Amniotic epithelial cell (primary cell): ENCODE data around the gene RPL13A.

Experiments used
- DNase-seq: peaks from one replicate; pipeline ENCODE4 v3.0.0-alpha.2; 2010; ENCODE audit warnings: low read depth

Gene RPL13A

DNA sequence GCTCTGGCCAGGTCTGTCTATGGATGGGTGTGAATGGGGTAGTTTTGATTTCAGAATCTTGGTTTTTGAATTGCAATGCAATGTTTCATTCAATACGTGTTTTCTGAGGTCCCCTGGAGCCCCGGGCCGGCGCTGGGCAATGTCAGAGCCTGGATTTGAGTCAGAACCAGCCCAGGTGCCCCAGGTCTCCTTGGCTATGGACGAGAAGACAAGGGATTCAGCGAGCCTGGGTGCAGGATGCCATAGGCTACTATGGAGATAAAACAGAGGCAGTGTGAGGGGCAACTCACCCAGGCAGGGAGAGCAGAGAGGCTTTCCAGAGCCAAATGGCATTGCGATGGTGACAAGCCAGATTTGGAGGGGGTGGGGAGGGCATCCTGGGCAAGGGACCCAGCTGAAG, 1.2 kb upstream of the RPL13A start:
- DNase-seq = no peak

DNA sequence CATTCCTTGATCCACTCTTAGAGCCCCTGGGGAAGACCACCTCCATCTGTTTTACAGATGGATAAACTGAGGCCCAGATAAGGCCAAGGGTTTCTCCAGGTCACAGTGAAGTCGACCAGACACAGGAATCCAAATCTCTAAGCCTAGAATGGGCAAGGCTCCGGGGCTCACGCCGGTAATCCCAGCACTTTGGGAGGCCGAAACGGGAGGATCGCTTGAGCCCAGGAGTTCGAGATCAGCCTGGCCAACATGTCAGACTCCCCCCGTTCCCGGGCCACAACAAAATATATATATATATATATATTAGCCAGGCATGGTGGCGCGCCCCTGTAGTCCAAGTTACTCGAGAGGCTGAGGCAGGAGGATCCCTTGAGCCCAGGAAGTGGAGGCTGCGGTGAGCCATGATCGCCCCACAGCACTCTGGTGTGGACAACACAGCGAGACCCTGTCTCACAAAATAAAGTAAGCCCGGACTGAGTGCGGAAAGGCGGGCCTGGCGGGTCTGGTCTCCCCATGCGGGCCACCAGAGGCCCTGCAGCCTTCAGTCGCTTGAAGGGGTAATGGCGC, 615 bp upstream of the RPL13A start:
- DNase-seq = no peak

DNA sequence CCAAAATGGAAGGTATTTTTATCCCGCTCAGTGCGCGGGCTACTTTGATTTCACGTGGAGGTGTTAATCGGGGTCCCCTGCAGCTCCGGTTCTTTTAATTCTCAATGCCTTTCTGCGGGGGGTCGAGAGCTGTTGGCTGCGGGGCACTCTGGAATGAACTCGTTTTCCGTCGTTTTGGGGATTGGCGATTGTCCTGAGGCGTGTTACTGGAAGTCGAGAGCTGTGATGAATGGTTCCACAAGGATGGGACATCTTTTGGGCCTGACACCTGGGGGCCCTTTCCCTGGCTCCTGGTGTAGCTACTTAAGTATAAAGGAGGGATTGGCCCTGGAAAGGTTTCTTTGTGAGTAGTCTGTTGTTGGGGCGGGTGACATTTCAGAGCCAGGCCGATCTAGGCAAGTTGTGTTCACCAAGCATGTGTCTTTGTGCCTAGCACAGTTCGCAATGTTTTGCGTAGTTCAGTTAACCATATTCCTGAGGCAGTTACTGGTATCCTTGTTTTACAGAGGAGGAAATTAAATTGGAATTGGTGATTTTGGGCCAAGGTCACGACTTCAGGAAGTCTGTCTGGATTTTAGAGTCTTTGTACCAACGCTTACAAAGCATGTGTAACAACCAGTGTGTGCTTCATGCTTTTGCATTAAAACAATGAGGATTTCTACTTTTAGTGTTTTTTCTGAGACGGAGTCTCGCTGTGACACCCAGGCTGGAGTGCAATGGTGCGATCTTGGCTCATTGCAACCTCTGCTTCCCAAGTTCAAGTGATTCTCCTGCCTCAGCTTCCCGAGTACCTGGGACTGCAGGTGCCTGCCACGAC, 846 bp downstream of the RPL13A start:
- DNase-seq = no peak

DNA sequence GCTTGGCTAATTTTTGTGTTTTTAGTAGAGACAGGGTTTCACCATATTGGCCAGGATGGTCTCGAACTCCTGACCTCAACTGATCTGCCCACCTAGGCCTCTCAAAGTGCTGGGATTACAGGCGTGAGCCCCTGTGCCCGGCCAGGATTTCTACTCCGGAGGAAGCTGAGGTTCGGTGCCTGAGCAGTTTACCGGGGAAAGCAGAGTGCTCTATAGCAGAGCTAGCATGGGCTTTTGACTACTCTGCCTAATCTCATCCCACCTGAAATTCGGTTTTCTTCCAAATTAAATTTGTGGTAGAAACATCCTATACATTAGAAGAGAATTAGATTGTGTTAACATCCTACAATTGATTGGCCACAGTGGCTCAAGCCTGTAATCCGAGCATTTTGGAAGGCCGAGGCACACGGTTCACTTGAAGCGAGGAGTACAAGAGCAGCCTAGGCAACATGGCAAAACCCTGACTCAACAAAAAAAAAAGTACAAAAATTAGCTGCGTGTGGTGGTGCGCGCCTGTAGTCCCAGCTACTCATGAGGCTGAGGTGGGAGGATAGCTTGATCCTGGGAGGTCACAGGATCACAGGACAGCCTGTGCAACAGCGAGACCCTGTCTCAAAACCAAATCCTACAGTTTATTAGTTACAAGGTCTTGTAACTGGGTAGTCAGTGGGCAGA, 1.6 kb downstream of the RPL13A start:
- no peak for DNase-seq

DNA sequence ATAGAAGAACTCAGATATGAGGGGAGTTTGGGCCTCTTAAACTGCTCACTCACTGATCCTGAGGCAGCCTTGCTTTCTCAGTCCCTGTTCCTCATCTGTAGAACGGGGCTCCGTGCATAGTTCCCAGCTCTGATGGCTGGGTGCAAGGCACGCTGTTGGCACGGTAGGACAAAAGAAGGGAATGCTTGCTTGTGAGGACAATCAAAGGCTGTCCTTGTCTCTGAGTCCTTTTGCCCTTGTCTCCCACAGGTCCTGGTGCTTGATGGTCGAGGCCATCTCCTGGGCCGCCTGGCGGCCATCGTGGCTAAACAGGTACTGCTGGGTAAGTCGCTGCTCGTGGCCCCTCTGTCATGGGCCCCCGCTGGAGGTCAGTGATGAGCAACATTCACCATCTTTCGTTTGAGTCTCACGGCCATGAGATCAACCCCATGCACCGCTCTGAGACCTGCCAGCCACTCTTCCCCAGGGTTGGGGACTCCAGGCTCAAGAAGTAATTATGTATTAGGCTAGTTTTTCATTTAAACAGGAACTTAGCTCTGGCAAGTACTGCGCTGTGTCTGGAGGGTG, 2.3 kb downstream of the RPL13A start:
- no peak for DNase-seq

DNA sequence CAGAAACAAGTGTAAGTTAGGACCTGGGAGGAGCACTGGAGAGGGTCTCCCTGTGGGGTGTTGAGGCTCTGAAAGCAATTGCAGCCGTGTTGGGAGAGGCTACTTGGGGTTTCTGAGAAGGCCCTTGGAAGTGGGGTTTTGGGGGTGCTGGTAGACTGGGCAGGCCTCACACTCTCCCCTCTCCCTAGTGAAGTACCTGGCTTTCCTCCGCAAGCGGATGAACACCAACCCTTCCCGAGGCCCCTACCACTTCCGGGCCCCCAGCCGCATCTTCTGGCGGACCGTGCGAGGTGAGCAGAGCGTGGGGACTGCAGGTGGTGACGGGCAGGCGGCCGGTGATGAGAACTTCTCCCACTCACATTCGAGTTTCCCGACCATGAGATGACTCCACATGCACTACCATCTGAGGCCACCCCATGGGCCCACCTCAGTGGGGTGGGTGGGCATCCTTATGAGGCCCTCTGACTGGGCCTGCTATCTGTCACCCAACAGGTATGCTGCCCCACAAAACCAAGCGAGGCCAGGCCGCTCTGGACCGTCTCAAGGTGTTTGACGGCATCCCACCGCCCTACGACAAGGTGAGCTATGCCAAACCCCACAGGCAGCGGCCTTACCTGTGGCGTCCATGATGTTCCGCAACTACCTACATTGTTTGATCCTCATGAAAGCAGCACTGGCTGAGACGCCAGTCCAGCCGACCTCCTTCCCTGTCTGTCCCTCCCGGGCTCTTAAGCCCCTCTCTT, 3.0 kb downstream of the RPL13A start:
- DNase-seq = no peak

DNA sequence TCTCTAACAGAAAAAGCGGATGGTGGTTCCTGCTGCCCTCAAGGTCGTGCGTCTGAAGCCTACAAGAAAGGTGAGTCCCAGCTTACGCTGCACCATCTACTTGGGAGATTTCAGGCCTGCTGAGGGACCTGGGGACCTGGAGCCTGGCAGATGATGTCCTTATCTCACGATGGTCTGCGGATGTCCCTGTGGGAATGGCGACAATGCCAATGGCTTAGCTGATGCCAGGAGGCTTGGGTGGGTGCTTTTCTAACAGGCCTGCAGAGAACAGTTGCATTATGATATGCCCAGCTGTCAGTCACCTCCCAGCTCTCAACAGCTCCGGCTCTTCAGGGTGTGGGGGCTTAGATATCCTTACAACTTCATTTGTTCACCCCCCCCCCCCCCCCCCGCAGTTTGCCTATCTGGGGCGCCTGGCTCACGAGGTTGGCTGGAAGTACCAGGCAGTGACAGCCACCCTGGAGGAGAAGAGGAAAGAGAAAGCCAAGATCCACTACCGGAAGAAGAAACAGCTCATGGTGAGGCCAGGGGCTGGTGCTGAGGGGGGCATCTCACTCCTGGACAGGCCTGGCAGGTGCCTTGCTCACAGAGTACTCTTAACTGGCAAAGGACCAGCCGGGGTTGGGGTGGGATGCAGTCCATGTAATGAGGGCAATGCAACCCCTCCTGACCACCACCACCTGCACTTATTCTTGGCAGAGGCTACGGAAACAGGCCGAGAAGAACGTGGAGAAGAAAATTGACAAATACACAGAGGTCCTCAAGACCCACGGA, 3.8 kb downstream of the RPL13A start:
- DNase-seq = no peak

DNA sequence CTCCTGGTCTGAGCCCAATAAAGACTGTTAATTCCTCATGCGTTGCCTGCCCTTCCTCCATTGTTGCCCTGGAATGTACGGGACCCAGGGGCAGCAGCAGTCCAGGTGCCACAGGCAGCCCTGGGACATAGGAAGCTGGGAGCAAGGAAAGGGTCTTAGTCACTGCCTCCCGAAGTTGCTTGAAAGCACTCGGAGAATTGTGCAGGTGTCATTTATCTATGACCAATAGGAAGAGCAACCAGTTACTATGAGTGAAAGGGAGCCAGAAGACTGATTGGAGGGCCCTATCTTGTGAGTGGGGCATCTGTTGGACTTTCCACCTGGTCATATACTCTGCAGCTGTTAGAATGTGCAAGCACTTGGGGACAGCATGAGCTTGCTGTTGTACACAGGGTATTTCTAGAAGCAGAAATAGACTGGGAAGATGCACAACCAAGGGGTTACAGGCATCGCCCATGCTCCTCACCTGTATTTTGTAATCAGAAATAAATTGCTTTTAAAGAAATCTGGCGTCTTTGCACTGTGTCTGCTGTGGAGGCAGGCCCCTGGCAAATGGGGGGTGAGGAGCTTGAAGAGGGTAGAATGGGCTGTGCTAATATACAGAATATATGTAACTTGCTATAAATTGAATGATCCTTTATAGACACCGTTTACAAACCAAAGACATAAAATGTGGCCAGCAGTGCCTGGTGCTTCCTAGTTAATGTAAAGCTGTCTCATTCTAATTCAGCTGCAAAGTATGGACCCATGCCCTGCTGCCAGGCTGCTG, 4.6 kb downstream of the RPL13A start:
- no peak for DNase-seq

DNA sequence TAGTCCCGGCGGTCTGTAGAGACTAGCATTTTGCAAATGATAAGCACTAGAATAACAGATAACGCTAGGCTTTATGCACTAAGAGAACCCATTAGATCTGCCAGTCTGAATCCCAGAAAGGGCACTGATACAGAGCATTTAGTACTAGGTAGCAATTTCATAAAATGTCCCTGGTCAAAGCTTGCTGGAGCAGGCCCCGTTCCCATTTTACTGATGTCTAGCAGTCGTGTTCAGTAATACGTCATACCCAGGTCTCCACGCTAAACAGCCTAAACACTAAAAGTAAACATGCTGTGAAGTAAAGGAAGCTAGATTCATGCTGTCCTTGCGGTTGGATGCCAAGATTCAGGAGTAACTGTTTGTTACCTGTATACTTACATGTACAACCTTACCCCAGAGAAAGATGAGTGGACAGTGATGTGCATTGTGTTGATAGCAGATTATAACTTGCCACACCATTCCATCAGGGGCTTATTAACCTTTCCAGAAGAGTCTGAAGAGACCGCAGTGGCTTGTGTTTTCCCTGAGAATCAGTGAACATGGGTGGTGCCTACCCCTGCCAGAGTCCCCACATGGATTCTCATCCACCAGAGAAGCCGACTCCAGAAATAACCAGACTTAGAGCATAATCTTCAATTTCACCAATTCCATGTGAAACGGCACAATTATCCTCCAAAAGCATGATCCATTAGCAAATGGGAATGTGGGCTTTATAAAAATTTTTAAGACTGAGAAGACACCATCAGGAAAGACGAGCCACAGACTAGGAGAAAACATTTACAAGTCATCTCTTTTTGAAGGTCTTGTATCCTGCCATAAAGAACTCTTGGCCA, 5.4 kb downstream of the RPL13A start:
- DNase-seq = no peak

DNA sequence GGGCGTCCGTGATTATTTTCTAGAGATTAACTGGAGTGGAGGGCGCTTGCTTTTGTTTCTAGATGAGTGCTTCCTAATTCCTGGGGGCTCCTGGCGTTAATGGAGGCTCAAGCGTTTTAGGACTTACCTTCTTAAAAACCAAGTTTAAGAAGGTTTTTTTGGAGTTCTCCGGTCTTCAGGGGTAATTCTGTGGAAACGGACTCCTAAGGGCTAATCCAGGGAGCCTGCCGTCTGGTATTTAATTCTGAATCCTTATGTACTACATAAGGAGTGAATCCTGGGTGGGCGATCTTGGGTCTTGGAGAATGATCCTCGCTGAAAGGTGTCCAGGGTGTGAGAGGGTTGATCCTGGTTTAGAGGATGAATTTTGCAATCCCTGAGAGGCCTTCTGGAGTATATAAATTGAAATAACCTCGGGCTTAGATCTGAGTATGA, 9.2 kb downstream of the RPL13A start:
- DNase-seq = no peak

DNA sequence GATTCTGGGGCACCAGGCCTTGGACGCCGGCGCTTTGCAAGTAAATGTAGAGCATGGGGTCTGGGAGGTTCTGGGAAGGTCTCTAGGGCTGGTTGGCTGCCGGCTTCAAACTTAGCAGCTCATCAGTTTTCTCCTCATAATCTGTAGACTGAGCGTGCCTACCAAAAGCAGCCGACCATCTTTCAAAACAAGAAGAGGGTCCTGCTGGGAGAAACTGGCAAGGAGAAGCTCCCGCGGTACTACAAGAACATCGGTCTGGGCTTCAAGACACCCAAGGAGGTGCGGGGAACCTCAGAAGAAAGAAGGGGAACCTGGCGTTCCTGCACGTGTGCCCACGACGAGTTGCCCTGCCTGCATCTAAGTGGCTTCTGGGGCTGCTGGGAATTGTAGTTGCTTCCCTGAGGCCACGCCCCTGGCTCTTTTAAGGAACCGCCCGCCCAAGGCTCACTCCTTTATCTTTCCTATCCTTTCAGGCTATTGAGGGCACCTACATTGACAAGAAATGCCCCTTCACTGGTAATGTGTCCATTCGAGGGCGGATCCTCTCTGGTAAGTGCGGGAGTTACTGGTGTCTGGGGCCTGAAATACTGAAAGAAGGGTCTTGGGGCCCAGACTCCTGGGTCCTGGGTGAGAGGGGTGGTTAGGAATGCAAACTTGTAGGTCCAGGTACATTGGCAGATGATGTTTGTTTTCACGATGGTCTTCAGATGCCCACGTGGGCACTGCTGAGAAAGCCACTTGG, 9.8 kb downstream of the RPL13A start:
- peak; percentile 48 for DNase-seq

DNA sequence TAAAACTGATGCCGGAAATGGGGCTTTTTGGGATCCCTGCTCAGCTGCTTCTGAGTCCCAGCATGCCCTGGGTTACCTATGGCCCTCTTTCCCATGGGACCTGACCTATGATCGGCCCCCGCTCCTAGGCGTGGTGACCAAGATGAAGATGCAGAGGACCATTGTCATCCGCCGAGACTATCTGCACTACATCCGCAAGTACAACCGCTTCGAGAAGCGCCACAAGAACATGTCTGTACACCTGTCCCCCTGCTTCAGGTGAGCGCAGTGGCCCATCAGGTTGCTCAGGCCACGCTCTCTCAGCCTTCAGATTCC, 10.3 kb downstream of the RPL13A start:
- no peak for DNase-seq

DNA sequence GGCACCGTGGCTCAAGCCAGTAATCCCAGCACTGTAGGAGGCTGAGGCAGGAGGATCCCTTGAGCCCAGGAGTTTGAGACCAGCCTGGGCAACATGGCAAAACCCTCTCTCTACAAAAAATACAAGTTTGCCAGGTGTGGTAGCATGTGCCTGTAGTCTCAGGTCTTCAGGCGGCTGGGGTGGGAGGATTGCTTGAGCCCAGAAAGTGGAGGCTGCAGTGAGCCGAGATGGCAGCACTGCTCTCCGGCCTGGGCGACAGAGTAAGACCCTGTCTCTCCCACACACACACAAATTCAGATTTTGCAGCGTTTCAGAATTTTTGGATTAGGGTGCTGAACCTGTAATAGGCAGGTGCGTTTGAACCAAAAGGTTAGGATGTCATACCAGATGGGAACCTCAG, 11.1 kb downstream of the RPL13A start:
- DNase-seq = no peak

DNA sequence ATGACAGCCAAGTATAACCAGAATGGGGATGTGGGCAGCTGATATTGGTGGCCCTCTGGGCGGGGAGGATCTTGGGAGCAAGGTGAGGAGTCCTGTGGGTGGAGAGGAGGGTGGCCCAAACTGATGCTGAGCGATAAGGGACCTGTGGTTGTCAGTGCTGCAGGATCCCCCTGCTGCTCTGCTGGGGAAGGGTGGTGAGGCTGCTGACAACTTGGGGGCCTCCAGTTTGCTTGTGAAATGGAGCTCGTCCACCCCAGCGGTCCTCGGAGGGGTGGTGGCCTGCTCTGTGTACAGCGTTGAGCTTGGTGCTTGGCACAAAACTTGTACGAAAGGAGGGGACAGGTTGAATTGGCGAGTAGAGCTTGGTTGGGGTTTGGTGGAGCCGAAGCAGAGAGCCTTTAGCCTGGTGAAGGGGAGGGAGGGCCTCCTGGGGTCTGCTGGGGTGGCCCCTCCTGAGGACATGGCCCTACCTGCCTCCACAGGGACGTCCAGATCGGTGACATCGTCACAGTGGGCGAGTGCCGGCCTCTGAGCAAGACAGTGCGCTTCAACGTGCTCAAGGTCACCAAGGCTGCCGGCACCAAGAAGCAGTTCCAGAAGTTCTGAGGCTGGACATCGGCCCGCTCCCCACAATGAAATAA, 11.7 kb downstream of the RPL13A start:
- no peak for DNase-seq

DNA sequence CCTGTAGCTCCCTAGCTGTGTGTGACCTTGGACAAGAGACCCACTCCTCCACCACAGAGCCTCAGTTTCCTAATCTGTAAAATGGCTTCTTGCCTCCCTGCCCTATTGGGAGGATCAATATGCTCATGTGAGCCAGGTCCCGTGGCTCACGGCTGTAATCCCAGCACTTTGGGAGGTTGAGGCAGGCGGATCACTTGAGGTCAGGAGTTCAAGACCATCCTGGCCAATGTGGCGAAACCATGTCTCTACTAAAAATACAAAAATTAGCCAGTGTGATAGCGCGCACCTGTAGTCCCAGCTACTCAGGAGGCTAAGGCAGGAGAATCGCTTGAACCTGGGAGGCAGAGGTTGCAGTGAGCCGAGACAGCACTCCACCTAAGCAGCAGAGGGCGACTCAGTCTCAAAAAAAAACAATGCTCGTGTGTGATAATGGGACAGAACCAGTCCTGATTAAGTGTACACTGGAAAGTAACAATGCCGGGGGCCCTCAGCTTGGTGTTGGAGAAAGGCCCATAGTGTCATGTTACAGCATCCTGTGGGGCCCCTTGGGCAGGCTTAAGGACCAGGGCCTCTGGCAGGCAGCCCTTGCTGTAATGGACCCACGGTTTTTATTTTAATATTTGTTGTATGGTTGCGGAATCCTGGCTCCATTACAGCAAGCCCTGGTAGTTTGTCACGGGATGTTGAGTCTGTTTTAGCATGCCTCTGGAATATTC, 15.6 kb downstream of the RPL13A start:
- DNase-seq = peak; percentile 79

DNA sequence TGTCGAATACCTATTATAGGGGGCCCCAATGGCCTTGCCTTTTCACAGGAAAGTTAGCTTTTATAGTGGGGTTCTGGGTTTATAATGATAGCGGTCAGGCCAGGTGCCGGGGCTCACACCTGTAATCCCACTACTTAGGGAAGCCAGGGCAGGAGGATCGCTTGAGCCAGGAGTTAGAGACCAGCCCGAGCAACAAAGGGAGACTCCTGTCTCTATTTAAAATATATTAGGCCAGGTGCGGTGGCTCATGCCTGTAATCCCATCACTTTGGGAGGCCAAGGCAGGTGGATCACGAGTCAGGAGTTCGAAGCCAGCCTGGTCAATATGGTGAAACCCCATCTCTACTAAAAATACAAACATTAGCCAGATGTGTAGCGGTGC, 16.2 kb downstream of the RPL13A start:
- no peak for DNase-seq

DNA sequence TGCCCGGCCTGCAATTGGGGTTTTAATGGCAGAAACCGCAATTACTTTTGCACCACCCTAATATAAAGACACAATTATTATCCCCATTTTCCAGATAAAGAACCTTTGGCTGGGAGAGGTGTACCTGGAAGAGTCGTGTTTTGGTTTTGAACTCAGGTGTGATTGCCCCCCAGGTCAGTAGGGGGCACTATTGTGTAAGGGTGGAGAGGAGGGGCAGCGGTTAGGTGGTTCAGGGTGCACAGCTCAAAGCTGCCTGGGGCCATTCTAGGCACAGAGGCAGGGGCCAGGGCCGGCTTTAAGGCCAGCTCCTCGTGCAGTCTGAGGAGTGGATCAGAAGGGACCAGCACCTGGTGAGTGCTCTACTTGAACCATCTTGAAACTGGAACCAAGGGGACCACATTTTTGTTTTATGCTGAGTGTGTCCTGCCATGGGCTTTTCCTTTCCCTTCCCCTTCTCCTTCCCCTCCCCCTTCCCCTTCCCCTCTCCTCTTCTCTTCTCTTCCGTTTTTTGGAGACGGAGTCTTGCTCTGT, 19.2 kb downstream of the RPL13A start:
- peak; percentile 48 for DNase-seq
